Measurements from ENCODE around the gene ZSWIM5. TPM values are rescaled to one million over a fixed set of nuclear protein-coding genes. Genes with fewer than 3 reads are reported as not detected.
A peak's percentile ranks its signal among the peaks of the same experiment; 100 is the strongest.
"Not testable (repeated sequence)": the region's sequence is repeated elsewhere in the genome, so short reads cannot be mapped to it uniquely, and the experiment has no call there.

Gene ZSWIM5
- total and polyA plus RNA-seq, 4 donors, result 7.9 to 14.8 (median 12.2) TPM

GRCh38 chr1:45206808-45207623 lies 611 bp upstream of the ZSWIM5 start:
- H3K4me1 ChIP-seq (ENCODE audit: control insufficient read depth, insufficient read depth, low read length), result peaks cover 4% of the 10 kb centered on the region
- H3K9me3 ChIP-seq (ENCODE audit: control insufficient read depth, insufficient read depth, low read length), result no peaks in the 10 kb centered on the region
- H3K4me3 ChIP-seq (ENCODE audit: low read depth, low read length), result peak overlapping the region; percentile 68
- no peaks in the 10 kb centered on the region for H3K36me3 ChIP-seq (ENCODE audit: control insufficient read depth, insufficient read depth, low read length)
- WGBS (ENCODE audit: insufficient coverage), result 0% methylated on average over 9 of the region's 18 CpGs
- peak in 2 of 6 donors; percentile 3 to 5 for DNase-seq (ENCODE audit: low read depth in 4 of 6, low spot score in 6 of 6)
- H3K27me3 ChIP-seq (ENCODE audit: control insufficient read depth, insufficient read depth, low read length), result no peaks in the 10 kb centered on the region
- peak overlapping the region; percentile 45 for H3K27ac ChIP-seq (ENCODE audit: low read depth, low read length)

GRCh38 chr1:45205011-45205909 lies 1.1 kb downstream of the ZSWIM5 start:
- no peaks in the 10 kb centered on the region for H3K36me3 ChIP-seq (ENCODE audit: control insufficient read depth, insufficient read depth, low read length)
- under 1% methylated on average over 37 of the region's 43 CpGs for WGBS (ENCODE audit: insufficient coverage)
- peak overlapping the region; percentile 58 for H3K4me3 ChIP-seq (ENCODE audit: low read depth, low read length)
- H3K27ac ChIP-seq (ENCODE audit: low read depth, low read length), result peak overlapping the region; percentile 83
- peak in 5 of 6 donors; percentile 10 to 83 (median 29) for DNase-seq (ENCODE audit: low read depth in 4 of 6, low spot score in 6 of 6)
- H3K4me1 ChIP-seq (ENCODE audit: control insufficient read depth, insufficient read depth, low read length), result peaks cover 4% of the 10 kb centered on the region
- no peaks in the 10 kb centered on the region for H3K27me3 ChIP-seq (ENCODE audit: control insufficient read depth, insufficient read depth, low read length)
- H3K9me3 ChIP-seq (ENCODE audit: control insufficient read depth, insufficient read depth, low read length), result no peaks in the 10 kb centered on the region

GRCh38 chr1:45200906-45201500 lies 5.4 kb downstream of the ZSWIM5 start:
- Histone ChIP-seq H3K9me3 (ENCODE audit: control insufficient read depth, insufficient read depth, low read length) (peaks cover 2% of the 10 kb centered on the region), H3K27me3 (ENCODE audit: control insufficient read depth, insufficient read depth, low read length) (no peaks in the 10 kb centered on the region), H3K4me3 (ENCODE audit: low read depth, low read length) (no peak overlapping the region), H3K4me1 (ENCODE audit: control insufficient read depth, insufficient read depth, low read length) (no peaks in the 10 kb centered on the region), H3K27ac (ENCODE audit: low read depth, low read length) (no peak overlapping the region), H3K36me3 (ENCODE audit: control insufficient read depth, insufficient read depth, low read length) (no peaks in the 10 kb centered on the region)
- no peak for DNase-seq (ENCODE audit: low read depth in 4 of 6, low spot score in 6 of 6)
- 88% methylated on average over 2 of the region's 3 CpGs for WGBS (ENCODE audit: insufficient coverage)

- H3K9me3 ChIP-seq (ENCODE audit: control insufficient read depth, insufficient read depth, low read length), result peaks cover 2% of the 10 kb centered on the region
- no peaks in the 10 kb centered on the region for H3K36me3 ChIP-seq (ENCODE audit: control insufficient read depth, insufficient read depth, low read length)
- no peak for DNase-seq (ENCODE audit: low read depth in 4 of 6, low spot score in 6 of 6)
- H3K4me1 ChIP-seq (ENCODE audit: control insufficient read depth, insufficient read depth, low read length), result no peaks in the 10 kb centered on the region
- no peak overlapping the region for H3K27ac ChIP-seq (ENCODE audit: low read depth, low read length)
- no peaks in the 10 kb centered on the region for H3K27me3 ChIP-seq (ENCODE audit: control insufficient read depth, insufficient read depth, low read length)
- no peak overlapping the region for H3K4me3 ChIP-seq (ENCODE audit: low read depth, low read length)
Measured at GRCh38 chr1:45200435-45200834, 6.0 kb downstream of the ZSWIM5 start.

- DNase-seq (ENCODE audit: low read depth in 4 of 6, low spot score in 6 of 6), result no peak
- Histone ChIP-seq H3K9me3 (ENCODE audit: control insufficient read depth, insufficient read depth, low read length) (peaks cover 2% of the 10 kb centered on the region), H3K27ac (ENCODE audit: low read depth, low read length) (no peak overlapping the region), H3K36me3 (ENCODE audit: control insufficient read depth, insufficient read depth, low read length) (no peaks in the 10 kb centered on the region), H3K4me3 (ENCODE audit: low read depth, low read length) (no peak overlapping the region), H3K4me1 (ENCODE audit: control insufficient read depth, insufficient read depth, low read length) (no peaks in the 10 kb centered on the region), H3K27me3 (ENCODE audit: control insufficient read depth, insufficient read depth, low read length) (no peaks in the 10 kb centered on the region)
- WGBS (ENCODE audit: insufficient coverage), result 100% methylated on average over 1 of the region's 2 CpGs
Measured at GRCh38 chr1:45198185-45198584, 8.2 kb downstream of the ZSWIM5 start.

GRCh38 chr1:45196863-45197262 lies 9.5 kb downstream of the ZSWIM5 start:
- H3K27me3 ChIP-seq (ENCODE audit: control insufficient read depth, insufficient read depth, low read length), result no peaks in the 10 kb centered on the region
- no peaks in the 10 kb centered on the region for H3K36me3 ChIP-seq (ENCODE audit: control insufficient read depth, insufficient read depth, low read length)
- no peaks in the 10 kb centered on the region for H3K4me1 ChIP-seq (ENCODE audit: control insufficient read depth, insufficient read depth, low read length)
- no peak overlapping the region for H3K4me3 ChIP-seq (ENCODE audit: low read depth, low read length)
- no peak overlapping the region for H3K27ac ChIP-seq (ENCODE audit: low read depth, low read length)
- peaks cover 2% of the 10 kb centered on the region for H3K9me3 ChIP-seq (ENCODE audit: control insufficient read depth, insufficient read depth, low read length)
- no peak for DNase-seq (ENCODE audit: low read depth in 4 of 6, low spot score in 6 of 6)

- Histone ChIP-seq H3K27me3 (ENCODE audit: control insufficient read depth, insufficient read depth, low read length) (no peaks in the 10 kb centered on the region), H3K4me3 (ENCODE audit: low read depth, low read length) (no peak overlapping the region), H3K36me3 (ENCODE audit: control insufficient read depth, insufficient read depth, low read length) (peaks cover 3% of the 10 kb centered on the region), H3K9me3 (ENCODE audit: control insufficient read depth, insufficient read depth, low read length) (no peaks in the 10 kb centered on the region), H3K27ac (ENCODE audit: low read depth, low read length) (no peak overlapping the region), H3K4me1 (ENCODE audit: control insufficient read depth, insufficient read depth, low read length) (no peaks in the 10 kb centered on the region)
- DNase-seq (ENCODE audit: low read depth in 4 of 6, low spot score in 6 of 6), result no peak
- WGBS (ENCODE audit: insufficient coverage), result no CpG with 5 or more reads among the region's 4 CpGs
Measured at GRCh38 chr1:45191418-45191783, 15.0 kb downstream of the ZSWIM5 start.

GRCh38 chr1:45187725-45188124 lies 18.7 kb downstream of the ZSWIM5 start:
- Histone ChIP-seq H3K9me3 (ENCODE audit: control insufficient read depth, insufficient read depth, low read length) (no peaks in the 10 kb centered on the region), H3K27me3 (ENCODE audit: control insufficient read depth, insufficient read depth, low read length) (no peaks in the 10 kb centered on the region), H3K27ac (ENCODE audit: low read depth, low read length) (no peak overlapping the region), H3K4me3 (ENCODE audit: low read depth, low read length) (no peak overlapping the region), H3K36me3 (ENCODE audit: control insufficient read depth, insufficient read depth, low read length) (peaks cover 3% of the 10 kb centered on the region), H3K4me1 (ENCODE audit: control insufficient read depth, insufficient read depth, low read length) (no peaks in the 10 kb centered on the region)
- no peak for DNase-seq (ENCODE audit: low read depth in 4 of 6, low spot score in 6 of 6)
- WGBS (ENCODE audit: insufficient coverage), result no CpG with 5 or more reads among the region's 2 CpGs

GRCh38 chr1:45179918-45180519 lies 26.4 kb downstream of the ZSWIM5 start:
- 98% methylated on average over 9 of the region's 21 CpGs for WGBS (ENCODE audit: insufficient coverage)
- not testable (repeated sequence) for H3K36me3 ChIP-seq (ENCODE audit: control insufficient read depth, insufficient read depth, low read length); H3K27ac ChIP-seq (ENCODE audit: low read depth, low read length); DNase-seq (ENCODE audit: low read depth in 4 of 6, low spot score in 6 of 6); H3K9me3 ChIP-seq (ENCODE audit: control insufficient read depth, insufficient read depth, low read length); H3K4me1 ChIP-seq (ENCODE audit: control insufficient read depth, insufficient read depth, low read length); H3K4me3 ChIP-seq (ENCODE audit: low read depth, low read length); H3K27me3 ChIP-seq (ENCODE audit: control insufficient read depth, insufficient read depth, low read length)

Data from spinal cord (tissue), 10 donors.